ENCODE results near the gene SLC22A17. TPM values are rescaled to one million over a fixed set of nuclear protein-coding genes. Genes with fewer than 3 reads are reported as not detected.

SLC22A17 gene
- total RNA-seq, 1 donor from 2014 or later = 7.3 TPM

DNA sequence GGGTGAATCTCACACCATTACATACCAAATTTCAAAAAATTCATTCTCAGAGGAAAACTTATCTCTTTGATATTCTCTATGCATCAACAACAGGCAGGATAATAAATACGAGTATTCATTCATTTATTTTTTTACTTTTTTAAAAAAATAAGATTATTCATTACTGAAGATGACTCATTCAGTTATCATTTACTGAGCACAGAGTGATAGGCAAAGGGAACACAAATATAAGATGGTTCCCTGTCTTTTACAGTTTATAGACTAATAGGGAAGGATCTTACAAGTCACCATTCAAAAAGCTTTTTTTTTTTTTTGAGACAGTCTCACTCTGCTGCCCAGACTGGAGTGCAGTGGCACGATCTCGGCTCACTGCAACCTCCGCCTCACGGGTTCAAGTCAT lies 36.4 kb downstream of the SLC22A17 start:
- TF ChIP-seq, protein P1, sequence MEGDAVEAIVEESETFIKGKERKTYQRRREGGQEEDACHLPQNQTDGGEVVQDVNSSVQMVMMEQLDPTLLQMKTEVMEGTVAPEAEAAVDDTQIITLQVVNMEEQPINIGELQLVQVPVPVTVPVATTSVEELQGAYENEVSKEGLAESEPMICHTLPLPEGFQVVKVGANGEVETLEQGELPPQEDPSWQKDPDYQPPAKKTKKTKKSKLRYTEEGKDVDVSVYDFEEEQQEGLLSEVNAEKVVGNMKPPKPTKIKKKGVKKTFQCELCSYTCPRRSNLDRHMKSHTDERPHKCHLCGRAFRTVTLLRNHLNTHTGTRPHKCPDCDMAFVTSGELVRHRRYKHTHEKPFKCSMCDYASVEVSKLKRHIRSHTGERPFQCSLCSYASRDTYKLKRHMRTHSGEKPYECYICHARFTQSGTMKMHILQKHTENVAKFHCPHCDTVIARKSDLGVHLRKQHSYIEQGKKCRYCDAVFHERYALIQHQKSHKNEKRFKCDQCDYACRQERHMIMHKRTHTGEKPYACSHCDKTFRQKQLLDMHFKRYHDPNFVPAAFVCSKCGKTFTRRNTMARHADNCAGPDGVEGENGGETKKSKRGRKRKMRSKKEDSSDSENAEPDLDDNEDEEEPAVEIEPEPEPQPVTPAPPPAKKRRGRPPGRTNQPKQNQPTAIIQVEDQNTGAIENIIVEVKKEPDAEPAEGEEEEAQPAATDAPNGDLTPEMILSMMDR (conservative IDR thresholded peaks at IDR 0.05; ENCODE audit: low read depth, low read length) = no peak
- no peak overlapping the region for H3K4me3 ChIP-seq (ENCODE audit: low read depth, low read length)
- no peak for DNase-seq (ENCODE audit: low read depth)

DNA sequence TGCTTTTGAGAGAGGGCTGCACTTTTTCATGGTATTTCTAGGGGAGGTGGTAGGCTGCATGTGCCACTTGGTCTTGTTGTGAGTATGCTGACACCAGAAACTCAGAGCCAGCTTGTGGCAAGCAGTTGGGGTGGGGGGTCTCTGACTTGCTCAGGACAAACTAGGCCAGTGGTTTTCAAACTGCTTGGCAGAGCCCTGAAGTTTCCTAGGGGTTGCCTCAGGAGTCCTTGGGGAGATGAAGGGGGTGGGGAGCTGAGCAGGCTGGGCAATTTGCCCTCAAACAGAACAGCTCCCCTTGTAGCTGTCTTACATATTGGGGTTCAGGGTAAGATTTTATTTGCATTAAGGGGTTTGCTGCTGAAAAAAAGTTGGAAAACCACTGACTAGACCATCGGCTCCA lies 42.1 kb downstream of the SLC22A17 start:
- no peak overlapping the region for H3K4me3 ChIP-seq (ENCODE audit: low read depth, low read length)
- no peak for DNase-seq (ENCODE audit: low read depth)
- TF ChIP-seq, protein P1 (conservative IDR thresholded peaks at IDR 0.05; ENCODE audit: low read depth, low read length) = no peak

DNA sequence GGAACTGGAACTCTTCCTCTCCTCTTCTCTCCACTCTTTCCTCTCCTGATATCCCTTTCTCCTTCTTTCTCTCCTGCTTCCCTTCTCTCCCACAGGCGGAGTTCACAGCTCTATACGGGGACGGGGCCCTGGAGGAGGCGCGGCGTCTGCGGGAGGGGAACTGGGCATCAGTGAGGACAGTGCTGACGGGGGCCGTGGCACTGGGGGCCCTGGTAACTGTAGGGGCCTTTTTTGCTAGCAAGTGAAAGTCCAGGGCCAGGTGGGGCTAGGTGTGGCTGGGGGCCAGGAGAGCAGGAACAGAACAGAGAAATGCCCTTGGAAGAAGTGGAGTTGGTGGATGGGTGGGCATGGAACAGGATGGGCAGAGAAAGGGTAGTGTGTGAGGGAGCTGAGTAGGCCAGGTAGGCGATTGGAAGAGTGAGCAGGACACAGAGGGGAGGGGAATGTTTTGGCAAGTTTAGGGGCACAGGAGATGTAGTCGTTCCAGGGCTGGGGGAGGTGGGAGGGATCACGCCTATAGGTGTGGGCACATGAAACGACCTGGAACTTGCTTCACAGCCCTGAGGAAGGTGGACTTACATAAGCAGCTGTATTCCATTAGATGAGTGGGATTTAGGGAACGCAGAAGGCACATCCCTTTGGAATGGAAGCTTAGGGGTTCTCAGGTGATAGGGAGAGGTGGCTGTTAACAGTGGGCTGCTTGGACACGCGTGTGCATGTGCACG lies 43.8 kb downstream of the SLC22A17 start:
- TF ChIP-seq, protein P1 (conservative IDR thresholded peaks at IDR 0.05; ENCODE audit: low read depth, low read length) = no peak
- DNase-seq (ENCODE audit: low read depth) = no peak
- H3K4me3 ChIP-seq (ENCODE audit: low read depth, low read length) = no peak overlapping the region

DNA sequence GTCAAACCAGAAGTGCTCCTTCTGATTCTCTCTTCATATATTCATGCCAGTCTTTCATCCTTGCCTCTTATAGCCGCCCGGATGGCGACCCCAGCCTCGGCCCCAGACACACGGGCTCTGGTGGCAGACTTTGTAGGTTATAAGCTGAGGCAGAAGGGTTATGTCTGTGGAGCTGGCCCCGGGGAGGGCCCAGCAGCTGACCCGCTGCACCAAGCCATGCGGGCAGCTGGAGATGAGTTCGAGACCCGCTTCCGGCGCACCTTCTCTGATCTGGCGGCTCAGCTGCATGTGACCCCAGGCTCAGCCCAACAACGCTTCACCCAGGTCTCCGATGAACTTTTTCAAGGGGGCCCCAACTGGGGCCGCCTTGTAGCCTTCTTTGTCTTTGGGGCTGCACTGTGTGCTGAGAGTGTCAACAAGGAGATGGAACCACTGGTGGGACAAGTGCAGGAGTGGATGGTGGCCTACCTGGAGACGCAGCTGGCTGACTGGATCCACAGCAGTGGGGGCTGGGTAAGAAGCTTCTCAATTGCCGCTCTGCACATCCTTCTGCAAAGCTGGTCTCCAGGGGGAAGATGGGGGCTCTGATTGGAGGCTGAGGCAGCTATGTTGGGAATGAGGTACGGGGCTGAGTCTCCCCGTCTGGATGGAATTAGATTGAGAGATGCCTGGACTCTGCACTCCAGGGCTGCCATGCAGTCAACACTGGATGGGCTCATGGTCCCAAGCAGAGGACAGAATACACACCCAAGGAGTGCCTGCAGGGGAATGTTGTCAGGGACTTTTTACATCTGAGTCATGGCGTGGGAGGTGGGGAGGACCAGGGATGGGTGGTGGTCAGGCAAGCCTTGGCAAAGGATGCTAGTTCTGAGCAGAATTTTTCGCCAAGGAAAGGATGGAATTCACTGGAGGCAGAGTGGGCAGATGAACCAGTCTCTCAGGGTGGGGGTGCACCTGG lies 44.7 kb downstream of the SLC22A17 start:
- TF ChIP-seq, protein P1 (conservative IDR thresholded peaks at IDR 0.05; ENCODE audit: low read depth, low read length) = no peak
- DNase-seq (ENCODE audit: low read depth) = no peak
- peak overlapping the region; percentile 87 for H3K4me3 ChIP-seq (ENCODE audit: low read depth, low read length)

DNA sequence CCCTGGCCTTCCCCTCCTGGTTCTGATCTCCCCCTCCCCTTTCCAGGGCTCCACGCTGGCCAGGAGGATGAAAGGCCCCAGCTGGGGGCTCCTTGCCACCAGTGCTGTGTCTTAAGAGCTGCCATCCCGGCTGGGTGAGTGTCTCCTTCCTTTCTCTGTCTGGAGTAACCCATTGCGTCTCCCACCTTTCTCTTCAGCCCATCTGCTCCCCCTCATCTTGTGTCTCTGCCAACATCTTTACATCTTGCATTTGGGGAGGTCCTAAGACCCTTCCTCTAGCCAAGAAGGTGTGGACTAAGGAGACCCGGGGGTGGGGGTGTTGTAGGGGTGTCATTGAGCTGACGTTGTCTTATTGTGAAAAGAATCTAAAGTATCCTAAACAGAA lies 45.5 kb downstream of the SLC22A17 start:
- peak overlapping the region; percentile 87 for H3K4me3 ChIP-seq (ENCODE audit: low read depth, low read length)
- no peak for DNase-seq (ENCODE audit: low read depth)
- TF ChIP-seq, protein P1 (conservative IDR thresholded peaks at IDR 0.05; ENCODE audit: low read depth, low read length) = no peak

DNA sequence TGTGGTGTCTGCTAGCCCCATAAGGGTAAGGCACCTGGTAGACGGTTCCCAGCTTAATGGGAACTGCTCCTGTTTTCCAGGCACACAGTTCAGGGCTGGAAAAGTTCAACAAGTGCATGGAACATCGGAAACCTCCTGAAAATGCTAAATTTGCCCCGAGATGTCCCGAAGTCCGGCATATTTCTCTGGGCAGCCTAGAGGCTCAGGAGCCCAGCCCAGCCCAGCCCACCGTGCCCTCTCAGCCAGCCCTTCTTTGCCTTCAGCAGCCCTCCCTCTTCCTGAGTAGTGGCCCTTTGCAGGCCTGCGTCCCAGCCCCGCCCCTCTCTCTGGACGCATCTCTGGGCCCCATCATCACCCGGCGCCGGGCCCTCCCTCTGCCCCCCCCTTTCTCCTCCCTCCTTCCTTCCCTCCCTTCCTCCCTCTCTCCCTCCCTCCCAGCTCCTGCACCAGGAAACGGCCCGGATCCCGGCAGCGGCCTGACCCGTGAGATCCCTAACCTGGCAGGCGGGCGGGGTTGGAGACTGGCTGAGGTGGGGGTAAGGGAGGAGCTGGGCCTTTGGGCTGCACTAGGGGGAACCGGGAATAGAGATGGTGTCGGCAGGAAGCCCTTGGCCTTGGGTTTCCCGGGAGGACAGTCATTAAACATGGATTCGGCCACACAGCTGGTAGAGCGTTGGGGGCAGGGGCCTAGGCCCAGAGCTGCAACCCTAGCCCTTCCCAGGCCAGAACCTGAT lies 46.1 kb downstream of the SLC22A17 start, which contains the start of gene BCL2L2:
Gene BCL2L2 (plus strand): TSS at position 422 of the 734 bp plus-strand sequence. CDS start 935 bp downstream, outside the sequence.
- DNase-seq (ENCODE audit: low read depth) = no peak
- peak within 1 kb of the TSS; percentile 87 for H3K4me3 ChIP-seq (ENCODE audit: low read depth, low read length)
- TF ChIP-seq, protein P1 (conservative IDR thresholded peaks at IDR 0.05; ENCODE audit: low read depth, low read length) = no peak

Measured in epithelial cell of proximal tubule (primary cell).